A375 (cell line): ENCODE results near the gene TEX101. TPM values are rescaled to one million over a fixed set of nuclear protein-coding genes. Genes with fewer than 3 reads are reported as not detected.

Experiments
- total RNA-seq: library from RNA; depleted of rRNA; stranded (reverse); fragments of >200 nt; shearing (Covaris generic); gene quantifications from 2 replicates; pipeline ENCODE4 v1.2.3, GENCODE V29; 2014; rRNA removed

The TEX101 gene, protein sequence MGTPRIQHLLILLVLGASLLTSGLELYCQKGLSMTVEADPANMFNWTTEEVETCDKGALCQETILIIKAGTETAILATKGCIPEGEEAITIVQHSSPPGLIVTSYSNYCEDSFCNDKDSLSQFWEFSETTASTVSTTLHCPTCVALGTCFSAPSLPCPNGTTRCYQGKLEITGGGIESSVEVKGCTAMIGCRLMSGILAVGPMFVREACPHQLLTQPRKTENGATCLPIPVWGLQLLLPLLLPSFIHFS
- not detected in 2 replicates for total RNA-seq

GRCh38 chr19:43414554-43414953 lies at the start of gene TEX101:
Gene TEX101, plus strand, starts transcription at chr19:43414890. Its CDS starts 1,030 bp downstream, at chr19:43415920.

GRCh38 chr19:43465468-43466120 lies 50.9 kb downstream of the TEX101 start, which contains the start of gene LYPD3:
Gene LYPD3, minus strand, starts transcription at chr19:43465608. Its CDS starts 37 bp downstream, at chr19:43465571.

Other genes starting within 250 kb of the TEX101 start
- gene PSG5, start 228.4 kb upstream of the TEX101 start, total RNA-seq: not detected in 2 replicates
- not detected in 2 replicates for gene PSG4, start 209.3 kb upstream of the TEX101 start, total RNA-seq
- gene PSG9, start 145.4 kb upstream of the TEX101 start, total RNA-seq: not detected in 2 replicates
- gene CD177, start 61.2 kb upstream of the TEX101 start, total RNA-seq: 0.13 TPM in 1 of 2 replicates, not detected in the other
- 0.85 and 0.94 TPM in 2 replicates for gene LYPD3, start 50.7 kb downstream of the TEX101 start, total RNA-seq
- gene PHLDB3, start 89.9 kb downstream of the TEX101 start, total RNA-seq: 29.5 and 31.4 TPM in 2 replicates
- gene ETHE1, start 112.3 kb downstream of the TEX101 start, total RNA-seq: 99.7 and 124 TPM in 2 replicates
- gene ZNF575, start 118.3 kb downstream of the TEX101 start, total RNA-seq: 0.11 TPM in 1 of 2 replicates, not detected in the other
- 47.6 and 63.8 TPM in 2 replicates for gene XRCC1, start 160.6 kb downstream of the TEX101 start, total RNA-seq
- 0.61 TPM in 1 of 2 replicates, not detected in the other for gene PINLYP, start 160.9 kb downstream of the TEX101 start, total RNA-seq
- 9.4 and 10.5 TPM in 2 replicates for gene IRGQ, start 181.2 kb downstream of the TEX101 start, total RNA-seq
- gene ZNF576, start 181.7 kb downstream of the TEX101 start, total RNA-seq: 10.3 and 12.9 TPM in 2 replicates
- gene SRRM5, start 197.2 kb downstream of the TEX101 start, total RNA-seq: 0.29 and 0.30 TPM in 2 replicates
- gene ZNF428, start 204.7 kb downstream of the TEX101 start, total RNA-seq: 57.5 and 59.0 TPM in 2 replicates
- gene CADM4, start 225.0 kb downstream of the TEX101 start, total RNA-seq: 99.5 and 105 TPM in 2 replicates